ENCODE data around the gene VPS13C. TPM values are rescaled to one million over a fixed set of nuclear protein-coding genes. Genes with fewer than 3 reads are reported as not detected.

The VPS13C gene
- total and polyA plus RNA-seq, 12 donors = 18.9 to 114 (median 55.2) TPM

DNA sequence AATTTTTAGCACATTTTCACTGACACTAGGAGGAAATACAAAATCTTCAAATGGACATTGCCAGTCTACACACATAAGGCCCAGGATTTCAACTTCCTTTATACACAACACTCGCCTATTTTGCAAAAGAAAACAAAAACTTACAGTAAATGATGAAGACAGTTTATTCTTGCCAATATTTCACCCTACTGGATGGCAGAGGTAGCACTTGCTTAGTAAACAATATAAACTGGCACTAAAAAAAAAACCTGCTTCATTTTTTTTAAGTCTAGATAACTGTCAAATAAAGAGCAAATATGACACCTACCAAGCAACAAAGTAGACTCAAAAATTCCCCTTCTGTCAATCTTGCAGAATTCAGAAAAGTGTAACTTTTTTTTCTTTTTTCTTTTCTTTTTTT, 204.0 kb downstream of the VPS13C start:
- no peak for DNase-seq
- Histone ChIP-seq H3K27ac (peak overlapping the region in 1 of 5 donors; percentile 59), H3K4me3 (no peak overlapping the region), H3K4me1 (replicated peaks in 1 of 2) (peaks cover 0 to 18% of the 10 kb centered on the region in 2 donors), H3K9me3 (replicated peaks in 1 of 3) (no peaks in the 10 kb centered on the region), H3K27me3 (no peaks in the 10 kb centered on the region), H3K36me3 (replicated peaks in 1 of 2) (no peaks in the 10 kb centered on the region)
- intact Hi-C loops (cut with DNase I) = no loop called here
- WGBS, 4 donors = 71 to 87% (median 81%) methylated on average over 1 of the region's 1 CpG
- TF ChIP-seq, protein P1, sequence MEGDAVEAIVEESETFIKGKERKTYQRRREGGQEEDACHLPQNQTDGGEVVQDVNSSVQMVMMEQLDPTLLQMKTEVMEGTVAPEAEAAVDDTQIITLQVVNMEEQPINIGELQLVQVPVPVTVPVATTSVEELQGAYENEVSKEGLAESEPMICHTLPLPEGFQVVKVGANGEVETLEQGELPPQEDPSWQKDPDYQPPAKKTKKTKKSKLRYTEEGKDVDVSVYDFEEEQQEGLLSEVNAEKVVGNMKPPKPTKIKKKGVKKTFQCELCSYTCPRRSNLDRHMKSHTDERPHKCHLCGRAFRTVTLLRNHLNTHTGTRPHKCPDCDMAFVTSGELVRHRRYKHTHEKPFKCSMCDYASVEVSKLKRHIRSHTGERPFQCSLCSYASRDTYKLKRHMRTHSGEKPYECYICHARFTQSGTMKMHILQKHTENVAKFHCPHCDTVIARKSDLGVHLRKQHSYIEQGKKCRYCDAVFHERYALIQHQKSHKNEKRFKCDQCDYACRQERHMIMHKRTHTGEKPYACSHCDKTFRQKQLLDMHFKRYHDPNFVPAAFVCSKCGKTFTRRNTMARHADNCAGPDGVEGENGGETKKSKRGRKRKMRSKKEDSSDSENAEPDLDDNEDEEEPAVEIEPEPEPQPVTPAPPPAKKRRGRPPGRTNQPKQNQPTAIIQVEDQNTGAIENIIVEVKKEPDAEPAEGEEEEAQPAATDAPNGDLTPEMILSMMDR (IDR thresholded peaks at IDR 0.05) = peak in 1 of 6 experiments; percentile 16
- TF ChIP-seq POLR2A (IDR thresholded peaks at IDR 0.05) = no peak

- Histone ChIP-seq H3K27ac (no peak overlapping the region), H3K27me3 (no peaks in the 10 kb centered on the region), H3K4me1 (replicated peaks in 1 of 2) (peaks cover 0 to 18% of the 10 kb centered on the region in 2 donors), H3K9me3 (replicated peaks in 1 of 3) (no peaks in the 10 kb centered on the region), H3K4me3 (no peak overlapping the region), H3K36me3 (replicated peaks in 1 of 2) (no peaks in the 10 kb centered on the region)
- intact Hi-C loops (cut with DNase I) = no loop called here
- DNase-seq = no peak
- TF ChIP-seq, protein P1 (IDR thresholded peaks at IDR 0.05) = no peak
- TF ChIP-seq POLR2A (IDR thresholded peaks at IDR 0.05) = no peak
- 95 to 100% (median 98%) methylated on average over 1 of the region's 1 CpG for WGBS, 4 donors
These were observed 207.1 kb downstream of the VPS13C start for GRCh38 chr15:61853195-61853594.

- WGBS, 4 donors = 85 to 96% (median 92%) methylated on average over 4 of the region's 4 CpGs
- TF ChIP-seq, protein P1 (IDR thresholded peaks at IDR 0.05) = no peak
- TF ChIP-seq POLR2A (IDR thresholded peaks at IDR 0.05) = no peak
- intact Hi-C loops (cut with DNase I) = no loop called here
- peaks cover 0 to 10% of the 10 kb centered on the region in 2 donors for H3K4me1 ChIP-seq (replicated peaks in 1 of 2)
- no peak for DNase-seq
- no peak overlapping the region for H3K27ac ChIP-seq
- no peak overlapping the region for H3K4me3 ChIP-seq
- no peaks in the 10 kb centered on the region for H3K9me3 ChIP-seq (replicated peaks in 1 of 3)
- no peaks in the 10 kb centered on the region for H3K27me3 ChIP-seq
- no peaks in the 10 kb centered on the region for H3K36me3 ChIP-seq (replicated peaks in 1 of 2)
These were observed 208.3 kb downstream of the VPS13C start for GRCh38 chr15:61851955-61852354.

DNA sequence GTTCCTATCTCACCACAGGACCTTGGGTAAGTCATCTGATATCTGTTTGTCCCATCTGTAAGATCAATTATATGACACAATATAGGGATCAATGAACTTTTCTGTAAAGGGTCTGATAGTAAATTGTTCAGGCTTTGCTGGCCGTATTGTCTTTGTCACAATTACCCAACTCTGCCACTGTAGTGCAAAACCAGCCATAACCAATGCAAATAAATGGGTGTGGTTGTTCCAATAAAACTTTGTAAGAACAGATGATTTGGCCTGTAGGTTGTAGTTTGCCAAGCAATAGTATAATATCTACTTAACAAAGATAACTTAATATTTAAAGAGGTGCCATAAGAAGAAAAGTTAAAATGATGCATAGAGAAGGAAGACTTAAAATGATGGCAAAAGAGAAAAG, 210.8 kb downstream of the VPS13C start:
- Histone ChIP-seq H3K36me3 (replicated peaks in 1 of 2) (no peaks in the 10 kb centered on the region), H3K27me3 (no peaks in the 10 kb centered on the region), H3K9me3 (replicated peaks in 1 of 3) (no peaks in the 10 kb centered on the region), H3K4me1 (replicated peaks in 1 of 2) (no peaks in the 10 kb centered on the region), H3K27ac (no peak overlapping the region), H3K4me3 (no peak overlapping the region)
- DNase-seq = no peak
- no peak for TF ChIP-seq POLR2A (IDR thresholded peaks at IDR 0.05)
- TF ChIP-seq, protein P1 (IDR thresholded peaks at IDR 0.05) = no peak
- 83 to 95% (median 92%) methylated on average over 1 of the region's 1 CpG for WGBS, 4 donors
- intact Hi-C loops (cut with DNase I) = no loop called here
